NOMO-1 treated with dmso at 0.1 percent for 144 hours (cell line): ENCODE data around the gene PIGM.

Experiments
- DNase-seq: peaks from one replicate; lab custom pipeline; 2025; ENCODE audit not compliant: unreplicated experiment; lab: John Stamatoyannopoulos, UW

PIGM gene

DNA sequence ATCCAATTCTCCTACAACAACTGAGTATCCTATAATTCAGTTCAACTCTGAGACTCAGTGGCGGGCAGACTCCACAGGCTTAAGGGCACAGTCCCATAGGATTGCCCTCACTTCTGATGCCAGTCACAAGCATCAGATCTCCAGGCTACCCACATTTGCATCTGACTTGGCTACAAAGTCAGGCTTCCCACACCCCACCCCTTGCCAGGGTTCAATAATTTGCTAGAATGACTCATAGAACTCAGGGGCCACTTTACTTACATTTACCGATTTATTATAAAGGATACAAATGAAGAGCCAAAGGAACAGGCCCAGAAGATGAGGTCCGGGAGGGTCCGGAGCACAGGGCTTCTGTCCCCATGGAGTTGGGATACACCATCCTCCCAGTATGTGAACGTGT lies 41.8 kb downstream of the PIGM start:
- DNase-seq = no peak

DNA sequence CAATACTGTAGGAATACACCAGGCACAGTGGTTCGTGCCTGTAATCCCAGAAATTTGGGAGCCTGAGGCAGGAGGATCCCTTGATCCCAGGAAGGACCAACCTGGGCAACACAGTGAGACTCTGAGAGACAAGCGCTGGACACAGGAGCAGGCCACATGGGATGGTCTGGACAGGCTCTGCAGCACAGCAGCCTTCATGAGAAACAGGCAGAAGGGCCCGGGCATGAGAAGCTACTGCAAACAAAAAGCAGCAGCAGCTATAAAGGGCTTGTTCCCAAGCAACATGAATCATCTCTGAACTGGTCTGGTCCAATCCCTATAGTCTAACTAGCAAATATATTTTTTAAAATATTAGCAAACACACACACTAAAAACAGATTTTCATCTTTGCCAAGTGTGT lies 42.2 kb downstream of the PIGM start:
- DNase-seq = no peak

DNA sequence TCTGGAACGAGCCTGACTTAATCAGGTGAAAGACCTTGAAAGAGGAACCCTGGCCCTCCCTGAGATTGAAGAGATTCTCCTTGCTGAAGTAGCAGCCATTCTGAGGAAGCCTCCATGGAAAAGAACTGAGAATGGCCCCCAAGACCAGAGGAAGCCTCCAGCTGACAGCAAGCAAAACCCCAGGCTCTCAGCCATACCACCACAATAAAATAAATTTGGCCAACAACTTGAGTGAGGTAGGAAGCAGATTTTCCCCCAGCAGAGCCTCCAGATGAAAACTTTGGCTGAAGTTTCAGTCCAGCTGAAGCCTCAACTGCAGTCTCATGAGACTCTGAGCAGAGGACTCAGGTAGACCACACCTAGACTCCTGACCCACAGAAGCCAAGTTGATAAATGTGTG lies 43.8 kb downstream of the PIGM start:
- no peak for DNase-seq

DNA sequence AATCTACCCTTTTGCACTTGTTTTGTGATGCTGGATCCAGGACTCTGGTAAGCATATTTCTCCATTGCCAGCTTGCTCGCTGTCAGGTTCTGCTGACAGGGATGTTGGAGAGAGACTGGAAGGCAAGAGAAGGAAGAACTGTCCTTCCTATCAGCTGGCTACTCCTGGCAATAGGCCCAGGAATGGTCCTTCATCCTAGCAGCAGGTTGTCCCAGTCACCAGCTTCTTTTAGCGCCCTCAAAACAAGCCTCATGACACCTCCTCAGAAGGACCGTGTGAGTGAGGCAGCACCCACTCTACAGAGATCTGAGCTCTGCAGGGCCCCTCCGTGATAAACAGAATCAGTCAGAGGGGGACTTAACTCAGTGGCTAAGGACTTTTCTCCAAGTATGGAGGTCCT lies 44.6 kb downstream of the PIGM start:
- DNase-seq = no peak

DNA sequence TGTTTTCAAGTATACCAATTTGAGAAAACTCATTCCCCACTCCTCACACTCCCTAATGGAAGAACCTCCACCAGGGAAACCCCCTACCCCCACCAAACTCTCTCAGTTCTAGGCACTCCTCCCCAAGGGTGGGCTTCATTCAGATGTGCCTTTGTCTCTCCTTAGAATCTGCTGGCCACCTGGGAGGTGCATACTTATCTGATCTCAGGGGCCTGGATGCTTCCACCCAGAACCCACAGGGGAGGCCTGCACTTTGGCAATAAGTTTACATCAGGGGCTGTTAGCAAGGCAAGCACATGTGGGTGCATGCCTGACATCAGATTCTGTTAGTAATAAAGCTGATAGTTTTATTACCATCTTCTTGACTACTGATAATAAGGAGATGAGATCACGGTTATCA lies 45.3 kb downstream of the PIGM start:
- DNase-seq = no peak

DNA sequence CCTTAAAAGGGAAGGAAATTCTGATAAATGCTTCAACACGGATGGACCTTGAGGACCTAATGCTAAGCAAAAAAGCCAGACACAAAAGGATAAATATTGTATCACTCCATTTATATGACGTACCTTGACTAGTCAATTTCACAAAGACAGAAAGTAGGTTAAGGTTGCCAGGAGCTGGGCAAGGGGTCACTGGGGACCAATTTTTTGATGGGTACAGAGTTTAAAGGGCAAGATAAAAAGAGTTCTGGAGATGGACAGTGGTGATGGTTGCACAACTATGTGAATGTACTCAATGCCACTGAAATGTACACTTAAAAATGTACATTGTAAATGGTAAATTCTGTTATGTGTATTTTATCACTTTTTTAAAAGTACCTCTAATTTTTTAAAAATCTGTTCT lies 45.7 kb downstream of the PIGM start:
- no peak for DNase-seq

DNA sequence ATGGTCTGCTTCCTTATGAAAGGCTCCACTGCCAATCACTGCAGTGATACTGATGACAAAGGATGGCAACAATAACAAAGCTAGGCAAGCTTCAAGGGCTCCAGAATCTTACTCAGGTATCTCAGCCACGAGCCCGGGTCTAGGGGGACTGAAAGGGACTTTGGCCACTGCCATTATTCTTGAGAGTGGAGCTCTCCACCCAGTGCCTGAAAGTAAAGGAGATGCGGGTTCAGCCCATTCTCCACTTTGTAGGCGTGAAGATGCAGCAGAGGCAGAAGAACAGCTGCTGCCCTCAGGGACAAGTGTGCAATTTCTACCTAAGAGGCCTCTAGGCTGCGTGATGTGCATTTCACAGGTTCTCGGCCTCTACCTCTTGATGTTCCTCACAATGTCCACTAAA lies 46.3 kb downstream of the PIGM start:
- DNase-seq = no peak

DNA sequence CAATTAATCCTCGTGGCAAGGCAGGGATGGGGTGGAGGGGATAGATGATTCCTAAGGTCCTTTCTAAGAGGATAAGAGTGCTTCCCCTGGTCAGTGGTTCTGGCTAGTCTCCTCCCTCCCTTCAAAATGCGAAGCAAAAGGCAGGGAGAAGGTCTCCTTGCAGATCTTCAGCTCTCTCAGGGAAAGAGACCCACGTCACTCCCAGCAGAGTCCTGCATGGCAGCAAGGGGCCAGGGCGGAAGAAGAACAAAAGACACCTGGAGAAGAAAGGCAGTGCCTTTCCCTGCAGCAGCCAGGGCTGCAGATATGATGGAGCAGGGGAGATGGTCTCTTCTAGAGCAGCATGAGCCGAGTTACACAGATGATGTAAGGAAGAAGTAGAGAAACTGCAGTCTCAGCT lies 48.1 kb downstream of the PIGM start:
- DNase-seq = no peak

DNA sequence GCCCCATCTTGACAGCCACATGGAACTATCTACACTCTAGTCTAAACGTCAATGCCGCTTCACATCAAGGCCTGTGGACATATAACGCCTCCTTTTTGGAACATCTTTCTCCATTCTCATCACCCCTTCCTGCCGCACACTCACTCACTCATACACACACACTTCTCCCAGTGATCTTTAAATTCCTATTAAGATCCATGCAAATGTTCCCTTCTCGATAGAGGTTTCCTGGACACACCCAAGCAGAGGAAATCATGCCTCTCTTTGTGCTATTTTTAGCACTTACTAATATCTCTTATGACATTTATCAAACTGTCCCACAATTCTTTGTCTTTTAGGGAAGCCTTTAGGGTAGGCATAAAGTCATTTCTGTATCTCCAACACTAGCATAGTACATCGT lies 49.5 kb downstream of the PIGM start:
- no peak for DNase-seq

DNA sequence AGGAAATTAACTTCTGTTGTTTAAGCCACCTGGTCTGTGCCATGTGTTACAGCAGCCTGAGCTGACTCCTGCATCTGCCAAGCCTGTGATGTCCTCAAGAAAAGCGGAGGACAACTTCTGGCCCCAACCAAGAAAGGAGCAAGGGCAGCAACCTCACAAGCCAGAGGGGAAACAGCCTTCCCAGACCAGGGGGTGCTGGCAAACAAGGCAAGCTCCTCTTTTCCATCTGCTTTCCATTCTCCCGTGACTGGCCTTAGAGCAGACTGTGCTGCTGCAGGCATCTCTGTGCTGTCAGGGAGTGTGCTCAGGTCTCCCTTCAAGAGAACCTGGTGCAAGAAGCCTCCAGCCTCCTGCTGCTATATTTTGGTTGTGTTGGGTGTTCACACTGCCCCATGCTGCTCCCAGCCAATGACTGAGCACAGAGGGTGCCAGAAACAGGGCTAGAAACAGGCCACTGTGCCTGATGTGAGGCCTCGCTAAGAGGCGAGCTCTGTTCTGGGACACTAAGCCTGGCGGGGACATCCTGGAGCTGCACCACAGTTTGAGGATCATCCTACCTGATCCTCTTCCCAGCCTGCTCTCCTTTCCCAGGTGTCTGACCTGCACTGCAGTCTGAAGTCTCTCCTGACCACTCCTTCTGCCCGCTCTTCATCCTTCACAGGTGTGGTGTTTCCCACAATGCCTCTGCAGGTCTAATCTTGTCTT lies 50.3 kb downstream of the PIGM start:
- no peak for DNase-seq

DNA sequence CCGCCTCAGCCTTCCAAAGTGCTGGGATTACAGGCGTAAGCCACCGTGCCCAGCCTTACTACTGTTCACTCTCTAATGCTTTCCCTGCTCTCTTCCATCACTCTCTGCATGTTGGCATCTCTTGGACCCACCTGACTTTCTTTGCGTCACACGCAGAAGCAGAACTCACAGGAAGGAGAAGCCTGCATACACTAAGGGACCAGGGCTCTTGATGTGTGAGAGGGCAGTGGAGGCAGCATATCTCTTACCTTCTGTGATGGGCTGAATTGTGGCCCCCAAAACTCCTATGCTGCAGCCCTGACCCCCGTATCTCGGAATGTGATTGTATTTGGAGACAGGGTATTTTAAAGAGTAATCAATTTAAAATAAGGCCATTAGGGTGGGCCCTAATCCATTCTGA lies 51.0 kb downstream of the PIGM start:
- no peak for DNase-seq

DNA sequence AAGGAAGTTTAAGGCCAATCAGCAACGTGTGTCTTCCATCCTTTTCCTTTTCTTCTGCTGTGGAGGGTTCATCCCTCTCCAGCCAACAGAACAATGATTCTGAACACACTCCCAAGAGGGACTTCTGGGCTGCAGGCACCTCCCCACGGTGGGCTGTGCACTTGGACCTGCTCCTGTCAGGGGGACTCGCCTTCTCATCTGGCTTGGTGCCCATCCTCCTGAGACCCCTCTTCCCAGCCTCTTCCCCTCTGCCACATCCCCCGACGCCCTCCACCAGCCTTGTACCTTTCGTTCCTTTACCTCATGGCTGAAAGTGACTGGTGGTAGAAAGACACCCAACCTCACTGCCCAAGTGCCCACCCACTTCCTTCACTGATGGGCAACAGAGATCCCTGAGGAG lies 51.7 kb downstream of the PIGM start:
- no peak for DNase-seq

DNA sequence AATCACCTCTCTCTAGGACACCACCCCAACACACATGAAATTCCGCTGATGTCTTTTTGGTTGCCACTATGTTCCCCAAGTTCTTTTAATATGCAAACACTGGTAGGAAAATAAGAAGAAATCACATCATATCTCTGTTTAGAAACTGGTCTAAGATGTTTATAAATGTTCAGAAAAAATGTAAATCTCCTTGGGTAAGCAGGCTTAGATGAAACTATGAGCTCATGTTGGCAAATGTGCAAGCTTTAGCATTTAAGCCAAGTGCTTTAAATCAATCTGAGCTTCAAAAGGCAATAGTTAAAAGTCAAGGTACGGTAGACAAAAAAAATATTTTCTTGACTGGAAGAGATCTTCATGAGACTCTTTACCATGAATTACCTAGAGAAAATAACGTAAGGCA lies 52.5 kb downstream of the PIGM start:
- DNase-seq = no peak

DNA sequence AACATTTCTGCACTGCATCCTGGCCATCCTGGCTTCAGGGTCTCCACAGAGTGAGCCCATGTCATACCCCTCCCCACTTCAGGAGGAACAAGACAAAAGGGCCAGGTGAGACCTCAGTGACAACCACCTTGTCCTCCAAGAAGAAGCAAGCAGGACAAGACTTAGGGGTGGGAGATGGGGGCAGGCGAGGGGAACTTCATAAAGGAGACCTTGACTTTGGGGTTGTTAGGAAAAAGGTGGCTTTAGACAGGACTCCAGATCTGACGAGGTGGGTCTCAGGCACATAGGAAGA lies 53.7 kb downstream of the PIGM start:
- no peak for DNase-seq

DNA sequence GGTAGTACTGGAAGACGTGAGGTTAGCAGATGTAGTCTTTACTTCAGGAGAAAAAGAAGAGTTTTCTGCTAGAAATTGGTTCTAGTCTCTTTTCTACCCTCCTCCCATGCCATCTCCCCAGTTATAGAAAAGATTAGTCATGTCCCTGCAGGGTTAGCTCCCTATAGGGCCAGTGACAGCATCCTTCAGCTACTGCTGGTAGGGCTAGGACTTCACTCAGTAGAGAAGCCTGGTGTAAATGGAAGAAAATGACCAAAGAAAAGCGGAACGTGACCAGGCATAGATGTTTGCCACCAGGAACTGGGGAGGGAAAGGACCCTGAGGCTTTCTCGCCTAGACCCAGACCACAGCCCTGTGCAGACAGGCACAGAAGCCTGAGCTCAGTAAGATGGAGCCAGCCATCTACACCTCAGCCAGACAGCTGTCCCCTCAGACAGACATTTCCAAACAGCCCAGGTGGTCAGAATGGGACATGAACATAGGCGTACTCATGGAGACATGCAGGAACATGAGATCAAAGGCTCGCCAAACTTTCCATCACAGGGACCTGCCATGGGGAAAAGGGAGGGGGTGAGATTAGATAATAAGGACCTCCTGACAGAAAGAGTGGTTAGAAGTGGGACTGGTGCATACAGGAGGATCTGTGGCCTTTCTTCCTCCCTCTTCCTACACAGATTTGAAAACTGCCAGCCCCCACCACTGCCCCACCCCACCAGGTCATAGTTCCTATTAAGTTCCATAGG lies 54.3 kb downstream of the PIGM start:
- no peak for DNase-seq
